HG03095 (cell line): ENCODE measurements around the gene PDE11A.

Source experiments
- ATAC-seq: cut with Tn5 transposase; IDR thresholded peaks from one replicate; pipeline ENCODE4 v1.9.1; 2021; ENCODE audit warnings: moderate library complexity; ENCODE audit not compliant: unreplicated experiment

PDE11A gene

DNA sequence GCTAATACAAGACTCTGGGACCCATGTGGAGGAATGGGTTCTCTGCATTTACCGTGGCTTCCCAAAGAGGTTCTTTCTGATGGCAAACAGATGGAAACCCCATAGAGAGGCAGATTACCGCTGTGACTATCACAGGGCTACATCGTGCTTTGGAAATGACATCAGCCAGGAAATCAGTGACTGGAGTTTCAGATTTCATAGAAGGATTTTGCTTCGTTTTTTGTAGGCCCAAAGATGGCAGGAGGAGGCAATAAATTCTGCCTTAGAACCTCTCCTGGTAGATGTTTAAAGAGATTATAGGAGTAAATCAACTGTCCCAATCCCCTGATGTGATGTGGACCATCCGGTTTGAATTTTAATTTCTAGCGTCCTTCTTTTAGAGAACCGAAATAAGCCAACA lies 465.9 kb downstream of the PDE11A start:
- ATAC-seq = no peak

DNA sequence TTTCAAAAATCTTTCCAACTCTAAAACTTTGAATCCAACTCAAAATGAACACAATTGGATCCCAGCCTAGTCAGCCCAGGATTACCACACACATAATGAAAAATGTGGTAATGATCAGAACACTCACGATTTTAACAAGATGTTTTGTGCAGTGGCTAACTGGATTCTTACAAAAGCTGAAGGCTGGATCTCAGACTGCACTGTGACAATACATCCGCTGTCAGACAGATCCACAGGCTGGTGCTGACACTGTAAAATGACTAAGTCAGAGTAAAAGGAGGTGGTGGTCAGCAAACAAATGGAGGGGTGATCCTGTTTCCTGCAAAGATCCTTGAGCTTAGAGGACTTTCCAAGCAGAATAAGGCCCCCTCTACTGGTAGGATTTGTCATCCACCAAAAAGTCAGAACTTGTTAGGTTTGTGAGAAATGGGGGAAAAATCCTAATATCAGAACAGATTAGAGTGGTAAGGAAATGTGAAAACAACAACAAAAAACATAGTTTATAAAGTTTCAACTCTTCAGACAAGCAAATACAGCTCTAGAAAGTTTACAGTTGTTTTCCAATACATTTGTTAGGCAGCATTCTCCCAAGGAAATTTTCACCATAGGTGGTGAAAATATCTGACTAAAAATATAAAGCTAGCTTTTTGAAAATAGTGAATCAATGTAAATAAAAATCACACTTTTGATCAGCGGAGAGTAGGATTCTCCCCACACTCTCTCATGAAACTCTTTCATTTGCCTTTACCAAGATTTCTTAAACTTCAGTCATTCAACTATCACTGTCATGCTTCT lies 468.1 kb downstream of the PDE11A start:
- no peak for ATAC-seq

- ATAC-seq = no peak
Observed at GRCh38 chr2:177603768-177604167, 468.8 kb downstream of the PDE11A start.

DNA sequence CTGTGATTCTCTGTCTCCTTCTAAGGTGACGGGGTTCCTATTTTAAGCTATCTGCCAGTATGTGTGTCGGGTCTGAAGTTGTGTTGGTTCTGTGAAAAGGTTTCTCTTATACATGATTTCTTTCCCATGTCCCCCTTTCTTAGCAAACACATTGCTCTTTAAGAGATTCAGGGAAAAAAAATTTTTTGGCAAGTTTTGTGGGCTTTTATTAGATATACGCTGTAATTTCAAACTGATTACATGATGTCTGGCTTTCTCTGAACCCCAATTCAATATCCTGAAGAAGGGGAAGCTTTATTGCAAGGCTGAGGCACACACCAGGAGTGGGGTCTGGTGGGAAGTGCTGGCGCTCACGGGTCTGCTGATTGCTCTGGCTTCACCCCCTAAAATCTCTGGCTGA lies 469.4 kb downstream of the PDE11A start:
- no peak for ATAC-seq

DNA sequence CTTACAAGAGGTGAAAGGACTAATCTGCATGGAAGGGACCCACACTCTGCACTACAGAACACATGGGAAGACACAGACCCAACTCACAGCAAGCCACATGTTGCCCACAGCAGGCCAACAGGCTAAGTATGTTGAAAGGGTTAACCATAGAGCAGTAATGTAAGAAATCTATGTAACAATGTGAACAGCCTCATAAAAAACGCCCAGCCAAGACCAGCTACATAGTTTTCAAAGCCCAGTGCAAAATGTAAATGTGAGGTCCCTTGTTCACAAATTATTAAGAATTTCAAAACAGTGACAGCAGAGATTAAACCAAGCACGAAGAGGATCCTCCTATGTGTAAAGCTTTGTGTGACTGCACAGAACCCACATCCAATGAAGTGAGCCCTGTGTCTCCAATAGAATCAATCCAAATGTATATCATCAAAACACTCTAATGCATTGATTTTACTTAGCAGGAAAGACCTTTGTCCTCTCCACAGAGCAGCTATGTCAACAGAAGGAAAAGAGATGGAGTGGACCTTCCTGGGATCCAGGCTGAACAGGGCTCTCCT lies 469.9 kb downstream of the PDE11A start:
- ATAC-seq = no peak

- no peak for ATAC-seq
Observed at GRCh38 chr2:177600917-177601316, 471.7 kb downstream of the PDE11A start.

- no peak for ATAC-seq
Observed at GRCh38 chr2:177599956-177600355, 472.6 kb downstream of the PDE11A start.

DNA sequence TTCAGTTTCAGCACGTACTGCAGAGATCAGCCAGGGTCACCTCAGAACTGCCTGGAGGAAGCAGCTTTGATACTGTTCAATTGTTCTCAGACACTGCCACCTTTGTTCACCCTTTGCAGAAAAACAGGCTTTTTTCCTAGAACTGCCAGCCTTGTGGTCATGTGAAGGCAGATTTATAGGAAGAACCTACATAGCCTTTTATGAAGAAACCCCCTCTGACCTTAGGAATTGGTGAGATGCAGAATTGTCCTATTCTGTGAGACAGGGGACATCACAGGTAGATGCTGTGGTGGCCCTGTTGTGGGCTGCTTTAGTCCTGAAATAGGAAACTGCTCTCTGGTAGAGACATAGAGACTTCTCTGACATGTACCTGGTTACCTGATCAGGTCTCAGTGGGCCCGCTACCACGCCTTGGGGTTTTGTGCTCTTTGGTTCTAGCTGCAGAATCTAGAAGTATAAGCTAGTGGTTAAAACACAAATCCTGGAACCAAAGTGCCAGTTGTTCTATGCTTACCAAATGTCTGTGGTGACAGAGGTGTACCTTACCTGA lies 473.4 kb downstream of the PDE11A start:
- ATAC-seq = no peak

GRCh38 chr2:177598326-177599138 lies 474.0 kb downstream of the PDE11A start:
- no peak for ATAC-seq

GRCh38 chr2:177597759-177598158 lies 474.8 kb downstream of the PDE11A start:
- no peak for ATAC-seq

DNA sequence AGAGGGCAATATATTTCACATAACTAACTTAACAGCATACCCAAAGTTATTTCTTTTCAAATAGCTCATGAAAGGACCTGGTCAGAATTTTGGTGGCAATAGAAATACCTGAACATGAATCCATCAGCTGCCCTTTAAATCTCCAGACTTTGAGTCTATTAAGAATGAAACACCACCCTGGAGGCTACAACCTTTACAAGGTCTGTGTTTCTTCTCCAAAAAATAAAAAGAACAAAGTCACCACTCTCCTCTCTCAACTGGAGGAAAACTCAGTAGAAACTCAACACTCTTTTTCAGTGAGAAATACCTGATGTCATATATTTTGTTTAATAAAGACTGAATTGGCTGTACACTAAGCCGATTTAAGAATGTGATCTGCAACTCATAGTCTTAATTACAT lies 475.7 kb downstream of the PDE11A start:
- no peak for ATAC-seq

DNA sequence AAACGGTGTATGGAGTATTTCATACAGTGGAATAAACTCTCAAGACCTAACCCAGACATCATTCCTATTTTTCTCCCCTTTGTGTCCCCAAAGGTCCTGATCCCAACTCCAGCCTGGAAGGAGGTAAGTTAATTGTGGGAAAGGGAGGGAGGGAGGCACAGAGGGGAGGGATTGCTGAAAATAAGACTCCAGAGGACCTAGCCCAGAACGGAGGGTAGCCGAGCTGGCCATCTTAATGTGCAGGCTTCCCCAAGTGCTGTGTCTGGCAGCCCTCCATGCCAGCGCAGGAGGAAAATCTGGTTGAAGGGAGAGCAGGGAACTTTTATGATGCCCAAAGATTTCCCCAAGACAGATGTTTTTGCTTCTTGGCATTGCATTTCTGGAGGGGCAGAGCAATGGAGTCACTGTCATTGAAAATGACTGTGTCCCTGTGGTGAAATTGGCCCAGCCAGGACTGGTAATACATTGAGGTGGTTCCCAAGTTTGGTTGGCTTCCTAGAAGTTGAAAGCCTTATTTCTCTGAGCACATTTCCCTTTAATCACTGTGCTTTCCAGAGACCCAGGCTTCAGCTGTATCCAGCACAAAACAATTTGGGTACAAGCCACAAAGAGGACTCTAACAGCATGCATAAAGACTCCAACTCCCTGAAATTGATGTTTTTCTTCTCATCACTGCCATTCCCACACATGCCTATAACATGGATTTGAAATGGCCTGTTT lies 477.3 kb downstream of the PDE11A start:
- ATAC-seq = no peak

DNA sequence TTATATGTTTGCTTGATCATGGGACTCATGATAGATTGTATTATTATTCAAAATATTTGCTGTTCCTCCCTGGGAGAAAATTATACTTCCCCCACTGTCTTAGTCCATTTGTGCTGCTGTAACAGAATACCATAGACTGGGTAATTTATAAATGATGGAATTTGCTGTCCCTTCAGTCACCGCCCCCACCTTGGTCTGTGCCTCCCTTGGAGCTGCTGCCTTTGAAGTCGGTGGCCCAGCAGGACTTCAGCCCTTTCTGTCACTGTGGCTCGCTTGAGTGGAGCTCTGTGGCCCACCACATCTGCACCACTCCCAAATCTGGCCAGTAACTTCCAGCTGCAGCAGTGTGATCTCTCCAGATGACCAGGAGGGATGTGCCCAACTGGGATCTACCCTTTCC lies 479.2 kb downstream of the PDE11A start:
- ATAC-seq = no peak

DNA sequence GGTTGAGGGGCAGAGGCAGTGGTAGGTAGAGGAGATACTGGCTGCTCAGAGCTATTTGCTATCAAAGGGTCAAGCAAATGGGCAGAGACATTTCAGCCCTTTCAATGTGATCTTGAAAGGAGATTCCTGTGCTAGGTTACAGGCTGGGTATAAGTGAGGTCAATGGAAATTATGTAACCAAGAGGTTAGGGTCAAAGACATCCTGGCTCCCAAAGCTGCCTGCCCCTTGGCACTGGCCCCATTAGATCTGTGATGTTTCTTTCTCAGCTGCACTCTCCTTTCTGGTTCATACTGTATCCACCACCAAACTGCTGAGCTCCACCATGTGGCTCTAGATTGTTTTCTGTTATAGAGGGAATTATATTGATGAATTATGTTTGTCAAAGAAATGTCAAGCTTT lies 479.6 kb downstream of the PDE11A start:
- ATAC-seq = no peak

GRCh38 chr2:177592397-177592796 lies 480.2 kb downstream of the PDE11A start:
- no peak for ATAC-seq

- ATAC-seq = no peak
Observed at GRCh38 chr2:177589186-177589585, 483.4 kb downstream of the PDE11A start.

GRCh38 chr2:177588671-177589070 lies 483.9 kb downstream of the PDE11A start:
- no peak for ATAC-seq

- ATAC-seq = no peak
Observed at GRCh38 chr2:177587371-177587770, 485.2 kb downstream of the PDE11A start.

- no peak for ATAC-seq
Observed at GRCh38 chr2:177586154-177586553, 486.4 kb downstream of the PDE11A start.

DNA sequence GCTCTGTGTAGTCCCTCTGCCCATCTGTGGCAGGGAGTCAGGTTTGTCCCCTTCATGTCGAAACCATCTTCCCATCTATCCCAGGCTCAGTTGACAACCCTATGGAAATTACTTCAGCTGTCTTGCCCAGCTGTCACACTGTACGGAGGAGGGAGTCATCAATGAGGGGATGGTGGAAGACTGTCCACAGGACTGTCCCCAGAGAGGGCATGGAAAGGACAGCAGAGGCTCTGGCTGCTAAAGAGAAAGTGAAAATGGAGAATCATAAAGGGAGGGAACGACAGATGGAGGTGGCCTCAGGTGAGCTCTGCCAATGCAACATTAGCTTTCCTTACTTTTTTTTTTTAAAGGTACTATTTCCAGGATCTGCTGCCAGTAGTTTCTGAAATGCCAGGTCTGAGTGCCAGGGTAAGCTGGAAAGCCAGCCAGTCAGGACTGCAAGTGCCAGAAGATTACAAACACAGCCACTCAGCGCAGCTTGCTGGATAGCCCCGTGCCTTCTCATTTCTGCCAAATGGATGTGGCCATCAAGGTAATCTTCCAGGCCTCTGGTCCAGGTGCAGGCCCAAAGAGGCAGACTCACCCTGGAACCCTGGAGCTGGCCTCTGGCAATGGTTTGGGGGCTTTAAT lies 487.2 kb downstream of the PDE11A start:
- ATAC-seq = no peak
